ENCODE results near the gene ZNF418.
"Not testable (repeated sequence)": the region's sequence is repeated elsewhere in the genome, so short reads cannot be mapped to it uniquely, and the experiment has no call there.

Gene ZNF418

DNA sequence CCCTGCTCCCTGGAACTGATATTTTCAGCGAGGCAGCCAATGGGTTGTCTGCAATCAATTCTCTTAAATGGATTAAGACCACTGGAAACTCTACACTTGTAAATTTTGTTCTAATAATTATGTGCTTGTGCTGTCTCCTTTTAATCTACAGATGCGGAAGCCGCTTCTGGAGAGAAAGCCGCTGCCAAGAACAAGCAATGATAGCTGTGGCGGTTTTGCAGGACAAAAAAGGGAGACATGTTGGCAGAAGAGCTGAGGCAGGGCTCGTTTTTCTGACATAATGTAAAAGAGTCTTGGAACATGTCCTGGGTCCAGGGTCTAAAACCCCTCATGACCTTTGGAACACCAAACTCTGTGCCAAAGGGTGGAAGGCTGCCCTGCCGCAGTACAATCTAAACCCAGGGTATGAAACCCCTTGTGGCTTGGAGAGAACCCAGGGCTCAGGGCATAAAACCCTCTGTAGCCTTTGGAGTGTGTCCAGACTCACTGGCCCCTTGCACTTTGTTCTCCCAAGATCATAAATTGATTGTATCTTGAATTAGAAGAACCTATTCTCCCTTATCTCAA lies 31.5 kb downstream of the ZNF418 start:
- in situ Hi-C loops (cut with HindIII; ENCODE audit: low pct_ligation_motif_present, low pct_unique_long_range_greater_than_20kb, low sequenced_read_pairs): no loop called here
- DNase-seq: no peak

GRCh38 chr19:57900311-57900710 lies 34.9 kb downstream of the ZNF418 start:
- in situ Hi-C loops (cut with HindIII; ENCODE audit: low pct_ligation_motif_present, low pct_unique_long_range_greater_than_20kb, low sequenced_read_pairs): no loop called here
- no peak for DNase-seq

DNA sequence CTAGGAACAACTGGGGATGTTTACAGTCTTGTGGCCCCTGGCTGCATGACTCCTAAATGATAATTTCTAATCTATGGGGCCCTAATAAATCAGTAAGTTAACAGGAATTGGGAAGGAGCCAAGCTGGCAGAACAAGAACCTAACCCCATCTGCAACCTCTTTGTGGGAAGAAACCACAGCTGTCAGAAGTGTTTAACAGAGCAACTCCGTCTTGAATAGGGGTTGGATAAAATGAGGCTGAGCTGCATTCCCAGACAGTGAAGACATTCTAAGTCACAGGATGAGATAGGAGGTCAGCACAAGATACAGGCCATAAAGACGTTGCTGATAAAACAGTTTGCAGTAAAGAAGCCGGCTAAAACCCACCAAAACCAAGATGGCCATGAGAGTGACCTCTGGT lies 44.5 kb downstream of the ZNF418 start:
- in situ Hi-C loops (cut with HindIII; ENCODE audit: low pct_ligation_motif_present, low pct_unique_long_range_greater_than_20kb, low sequenced_read_pairs): not testable (repeated sequence)

DNA sequence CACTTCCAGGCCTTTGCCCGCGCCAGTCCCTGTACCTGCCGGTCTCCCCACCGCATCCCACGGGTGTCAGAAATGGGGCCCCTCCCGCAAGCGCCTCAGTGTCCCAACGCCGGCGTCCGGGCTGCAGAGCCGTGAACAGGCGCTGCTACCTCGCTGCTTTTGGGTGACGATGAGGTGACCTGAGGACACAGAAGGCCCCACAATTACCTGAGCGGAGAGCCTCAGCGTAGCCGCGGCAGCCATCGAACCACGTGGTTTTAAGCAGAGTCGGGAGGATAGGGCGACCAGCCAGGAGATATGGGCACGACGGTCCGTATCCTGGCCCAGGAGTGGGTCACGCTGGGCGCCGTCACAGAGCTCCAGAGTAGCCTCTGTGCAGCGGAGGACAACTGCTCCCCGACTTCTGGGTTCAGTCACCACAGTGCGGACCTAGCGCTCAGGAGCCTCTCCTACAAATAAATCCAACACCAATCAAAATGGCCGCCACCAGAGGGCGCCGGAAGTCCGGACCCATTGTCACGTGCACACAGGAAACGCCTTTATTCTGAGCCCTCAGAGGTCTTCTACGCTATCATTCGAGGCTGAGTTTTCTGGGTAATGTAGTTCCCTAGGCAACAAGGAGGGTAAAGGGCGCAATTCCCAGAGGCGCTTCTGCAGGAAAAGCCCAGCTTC lies 46.5 kb downstream of the ZNF418 start, which contains the start of gene ZNF814:
Gene ZNF814, minus strand, starts transcription at position 478 of the 672 bp plus-strand sequence. Its CDS starts 235 bp downstream, at position 243.
- no peak for DNase-seq
- in situ Hi-C loops (cut with HindIII; ENCODE audit: low pct_ligation_motif_present, low pct_unique_long_range_greater_than_20kb, low sequenced_read_pairs): no loop called here

More for the DNA sequence above, 44.5 kb downstream of the ZNF418 start:
- DNase-seq: not testable (repeated sequence)

DNA sequence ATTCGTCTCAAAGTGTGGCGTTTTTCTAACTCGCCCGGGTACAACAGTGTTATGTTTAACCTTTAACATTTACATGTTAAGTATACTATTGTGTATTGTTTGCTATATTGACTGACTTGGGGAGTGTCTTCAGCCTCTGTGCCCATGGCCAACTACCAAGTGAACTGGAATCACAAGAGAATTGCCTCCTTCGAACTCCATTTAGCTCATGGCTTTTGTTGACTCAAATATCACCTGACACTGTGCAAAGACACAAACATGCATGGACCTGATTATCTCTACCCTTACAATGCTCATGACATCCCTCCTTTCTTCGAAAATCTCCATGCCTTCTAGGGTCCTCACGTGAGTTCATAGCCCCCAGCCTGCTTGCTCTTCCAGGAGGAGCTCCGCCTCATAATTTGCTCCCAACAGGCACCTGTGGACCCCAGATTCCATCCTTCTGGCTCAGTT lies 47.1 kb downstream of the ZNF418 start:
- in situ Hi-C loops (cut with HindIII; ENCODE audit: low pct_ligation_motif_present, low pct_unique_long_range_greater_than_20kb, low sequenced_read_pairs): no loop called here
- no peak for DNase-seq

DNA sequence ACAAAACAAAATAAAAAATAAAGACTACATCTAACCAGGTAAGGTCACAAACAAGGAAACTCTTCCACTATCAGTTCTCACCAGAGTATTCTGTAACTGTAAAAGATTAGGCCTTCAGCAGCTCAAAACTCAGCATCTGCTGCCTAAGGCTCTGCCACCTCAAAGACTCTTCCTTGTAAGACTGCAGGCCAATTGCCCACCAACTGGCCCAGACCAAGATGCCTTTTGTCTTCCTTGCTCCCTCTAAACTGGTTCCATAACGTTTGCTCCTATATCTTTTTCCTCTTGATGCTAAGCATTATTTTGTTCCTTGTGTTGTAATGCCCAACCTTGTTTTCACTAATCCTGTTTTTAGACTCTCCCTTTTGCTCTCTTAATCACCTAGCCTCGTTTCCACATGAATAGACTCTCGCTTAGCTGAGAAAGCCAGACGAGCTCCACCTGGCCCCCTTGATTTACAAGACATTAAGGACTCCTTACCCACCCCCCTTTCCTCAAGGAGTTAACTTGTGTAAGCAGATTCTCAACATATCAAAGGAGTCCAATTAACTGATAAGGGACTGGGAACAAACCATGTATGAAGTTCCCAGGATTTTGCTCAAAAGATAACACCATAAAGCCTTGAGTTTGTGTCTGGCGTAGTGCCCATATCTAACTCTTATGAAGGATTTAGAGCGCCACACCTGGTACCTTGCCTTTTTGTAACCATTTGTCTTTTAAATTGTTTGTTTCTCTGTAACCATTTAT lies 47.8 kb downstream of the ZNF418 start:
- DNase-seq: no peak

DNA sequence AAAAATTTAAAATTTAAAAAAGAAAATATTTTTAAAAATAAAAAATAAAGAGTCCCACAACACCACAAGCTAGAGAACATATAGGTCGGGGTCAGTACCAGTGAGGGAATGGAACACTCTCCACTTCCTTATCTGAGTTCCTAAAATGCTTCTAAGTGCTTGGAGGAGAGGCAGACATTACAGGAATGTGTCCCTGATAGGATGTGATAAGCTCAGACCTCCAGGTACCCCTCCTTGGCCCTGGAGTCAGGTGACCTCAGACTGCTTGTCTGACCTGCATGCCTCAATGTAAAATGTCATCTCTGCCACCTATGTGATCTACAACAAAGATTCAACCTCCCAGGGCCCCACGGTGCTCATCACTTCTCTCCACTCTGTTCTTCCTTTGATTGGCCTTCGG lies 49.2 kb downstream of the ZNF418 start:
- no peak for DNase-seq
- in situ Hi-C loops (cut with HindIII; ENCODE audit: low pct_ligation_motif_present, low pct_unique_long_range_greater_than_20kb, low sequenced_read_pairs): no loop called here

More for the DNA sequence above, 47.8 kb downstream of the ZNF418 start:
- in situ Hi-C loops (cut with HindIII; ENCODE audit: low pct_ligation_motif_present, low pct_unique_long_range_greater_than_20kb, low sequenced_read_pairs): no loop called here

DNA sequence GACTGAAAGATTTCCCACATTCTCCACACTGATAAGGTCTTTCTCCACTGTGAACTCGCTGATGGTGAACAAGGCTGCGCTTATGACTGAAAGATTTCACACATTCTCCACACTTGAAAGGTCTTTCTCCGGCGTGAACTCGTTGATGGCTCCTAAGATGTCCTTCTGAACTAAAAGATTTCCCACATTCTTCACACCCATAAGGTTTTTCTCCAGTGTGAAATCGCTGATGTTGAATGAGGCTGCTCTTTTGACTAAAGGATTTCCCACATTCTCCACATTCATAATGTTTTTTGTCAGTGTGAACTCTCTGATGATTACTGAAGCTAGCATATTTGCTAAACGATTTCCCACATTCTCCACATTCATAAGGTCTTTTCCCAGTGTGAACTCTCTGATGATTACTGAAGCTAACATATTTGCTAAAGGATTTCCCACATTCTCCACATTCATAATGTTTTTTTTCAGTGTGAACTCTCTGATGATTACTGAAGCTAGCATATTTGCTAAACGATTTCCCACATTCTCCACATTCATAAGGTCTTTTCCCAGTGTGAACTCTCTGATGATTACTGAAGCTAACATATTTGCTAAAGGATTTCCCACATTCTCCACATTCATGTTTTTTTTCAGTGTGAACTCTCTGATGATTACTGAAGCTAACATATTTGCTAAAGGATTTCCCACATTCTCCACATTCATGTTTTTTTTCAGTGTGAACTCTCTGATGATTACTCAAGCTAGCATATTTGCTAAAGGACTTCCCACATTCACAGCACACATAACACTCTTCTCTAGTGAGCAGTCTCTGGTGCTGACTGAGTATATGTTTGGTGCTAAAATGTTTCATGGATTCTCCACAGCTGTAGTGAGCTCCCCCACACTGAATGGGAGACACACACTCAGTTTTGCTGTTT lies 61.1 kb downstream of the ZNF418 start:
- DNase-seq; in situ Hi-C loops (cut with HindIII; ENCODE audit: low pct_ligation_motif_present, low pct_unique_long_range_greater_than_20kb, low sequenced_read_pairs): not testable (repeated sequence)

- DNase-seq: no peak
- in situ Hi-C loops (cut with HindIII; ENCODE audit: low pct_ligation_motif_present, low pct_unique_long_range_greater_than_20kb, low sequenced_read_pairs): no loop called here
Measured at GRCh38 chr19:57872450-57872849, 62.8 kb downstream of the ZNF418 start.
